Stomach (tissue), 9 donors: ENCODE measurements around the gene GJB1. TPM values are rescaled to one million over a fixed set of nuclear protein-coding genes. Genes with fewer than 3 reads are reported as not detected.
"Not testable (repeated sequence)": the region's sequence is repeated elsewhere in the genome, so short reads cannot be mapped to it uniquely, and the experiment has no call there.

Experiments
- DNase-seq, 2 donors: peaks; one replicate each; pipeline versions ENCODE4 v3.0.0 to v3.0.0-alpha.2; 2013 to 2019
- H3K27ac ChIP-seq, 5 donors: fragments of 200-600 bp in 4 of 5; sonication (generic) in 4 of 5; one replicate each; pipeline ENCODE4 v1.5.1; 2013 to 2019; ENCODE audit warnings: mild to moderate bottlenecking in 1 of 5, moderate library complexity in 1 of 5
- H3K27me3 ChIP-seq, 3 donors: fragments of 200-600 bp; sonication (generic); one replicate each; pipeline ENCODE4 v1.5.1; 2017 to 2019; ENCODE audit warnings: mixed run types in 1 of 3
- H3K36me3 ChIP-seq, 4 donors: fragments of 200-600 bp; sonication (generic); 1 replicate in 3 of 4; 2 replicates in 1 of 4; pipeline ENCODE4 v1.5.1; 2016 to 2019
- H3K4me1 ChIP-seq, 4 donors: fragments of 200-600 bp; sonication (generic); one replicate each; pipeline ENCODE4 v1.5.1; 2016 to 2019
- H3K4me3 ChIP-seq, 4 donors: fragments of 200-600 bp; sonication (generic) in 3 of 4; one replicate each; pipeline ENCODE4 v1.5.1; 2016 to 2019; ENCODE audit warnings: mild to moderate bottlenecking in 1 of 4
- H3K9me3 ChIP-seq, 4 donors: fragments of 200-600 bp; sonication (generic); one replicate each; pipeline ENCODE4 v1.5.1; 2016 to 2019
- CTCF ChIP-seq, 7 experiments: fragments of 450-650 bp in 4 of 7; fragments of 200-600 bp in 3 of 7; sonication (generic) in 3 of 7; IDR thresholded peaks; one replicate each; pipeline ENCODE4 v1.5.1; 2016 to 2019; ENCODE audit warnings: antibody characterized with exemption in 7 of 7, control low read depth in 2 of 7, mild to moderate bottlenecking in 1 of 7
- EP300 ChIP-seq: sonication (generic); formaldehyde crosslinking; IDR thresholded peaks from one replicate; pipeline ENCODE4 v1.6.1; 2017; ENCODE audit warnings: antibody characterized with exemption
- POLR2A ChIP-seq, 4 donors: fragments of 450-650 bp; IDR thresholded peaks; one replicate each; pipeline ENCODE4 v1.6.1; 2016; ENCODE audit warnings: antibody characterized with exemption in 4 of 4, control low read depth in 2 of 4, mild to moderate bottlenecking in 1 of 4, moderate library complexity in 1 of 4
- POLR2AphosphoS5 ChIP-seq, 3 donors: sonication (generic); formaldehyde crosslinking; IDR thresholded peaks; one replicate each; pipeline ENCODE4 v1.6.1; 2016; ENCODE audit warnings: antibody characterized with exemption in 3 of 3
- WGBS, 5 donors: extraction: QIAGEN DNeasy Blood & Tissue Kit in 3 of 5; methylation state at CpG; one replicate each; pipeline versions ENCODE4 v1.1.5 to v1.1.7; 2013 to 2018; 5-methylcytosine and 5-hydroxymethylcytosine counted together
- intact Hi-C: fragments of 100-400 bp; cut with DNase I; formaldehyde crosslinking; loops from one replicate; pipeline ENCODE4 v1.15.1; 2023; ENCODE audit warnings: low total_unique reads
- polyA plus RNA-seq, 3 donors: library from polyadenylated mRNA; stranded (reverse); fragments of 200-250 nt; gene quantifications; one replicate each; pipeline ENCODE4 v1.2.3, GENCODE V29; 2013
- total RNA-seq, 5 donors: library from RNA; depleted of rRNA; stranded (reverse); fragments of >200 nt; gene quantifications; one replicate each; pipeline versions ENCODE4 v1.1.0 to v1.2.3, GENCODE V29; 2014 to 2016
- donor health status: healthy with polysubstance abuse.
- donor health status: Bipolar disorder and iron deficiency.
- donor health status: healthy.

The GJB1 gene
- total and polyA plus RNA-seq, 8 donors = 6.6 to 39.7 (median 7.7) TPM; not detected in 2

DNA sequence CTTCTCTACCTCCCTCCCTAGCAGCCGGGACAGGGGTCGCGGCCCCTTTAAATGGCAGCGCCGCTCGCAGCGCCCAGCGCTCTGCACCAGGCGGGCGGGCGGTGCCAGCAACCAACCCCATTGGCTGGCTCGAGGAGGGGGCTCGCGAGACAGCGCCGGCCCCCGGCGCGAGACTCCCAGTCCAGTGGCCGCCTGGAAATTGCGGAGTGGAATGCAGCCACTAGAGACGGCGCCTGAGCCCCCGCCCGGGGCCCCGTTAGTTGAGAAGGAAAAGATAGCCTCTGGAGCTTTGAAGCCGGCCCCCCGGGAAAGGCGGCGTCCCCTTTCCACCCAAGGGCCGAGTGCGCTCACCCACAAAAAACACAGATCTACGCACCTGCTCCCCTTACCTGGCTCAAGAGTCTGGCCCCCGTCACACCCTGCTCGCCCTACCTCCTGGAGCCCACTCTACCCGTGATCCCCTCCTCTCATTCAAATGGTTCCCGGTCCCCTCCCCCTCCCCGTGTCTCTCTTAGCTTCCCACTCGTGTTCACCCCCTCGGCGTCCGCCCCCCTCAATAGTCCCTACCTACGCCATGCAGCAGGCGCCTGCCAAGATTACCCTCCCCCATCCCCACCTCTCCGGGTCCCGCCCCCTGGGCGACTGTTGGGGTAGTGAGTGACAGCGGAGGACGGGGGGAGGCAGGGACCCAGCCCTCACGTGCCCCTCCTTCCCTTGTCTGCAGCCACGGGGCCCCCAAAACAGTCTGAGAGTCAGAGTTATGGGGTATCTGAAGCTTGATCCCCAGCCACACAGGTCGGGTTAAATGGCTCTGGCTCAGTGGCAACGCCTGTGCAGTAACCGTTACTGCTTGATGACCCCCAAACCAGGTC, 31.3 kb downstream of the GJB1 start, which contains the start of gene ZMYM3:
Gene ZMYM3, minus strand, starts transcription at position 49 of the 872 bp plus-strand sequence. CDS start 885 bp downstream, outside the sequence.
- no peak for TF ChIP-seq EP300
- no peak for TF ChIP-seq CTCF (IDR thresholded peaks at IDR 0.05)
- peak in 2 of 3 donors; percentile 31 to 41 for TF ChIP-seq POLR2AphosphoS5 (IDR thresholded peaks at IDR 0.05)
- peak within 1 kb of the TSS; percentile 75 to 87 (median 85) for H3K27ac ChIP-seq
- H3K27me3 ChIP-seq = no peaks in the 10 kb centered on the region
- intact Hi-C loops = no loop called here
- no peaks in the 10 kb centered on the region for H3K9me3 ChIP-seq
- peaks cover 0 to 28% (median 17%) of the 10 kb centered on the region in 4 donors for H3K4me1 ChIP-seq
- peak; percentile 86 to 96 for DNase-seq
- H3K36me3 ChIP-seq = peaks cover 0 to 16% (median 14%) of the 10 kb centered on the region in 4 donors
- 0 to 38% (median 4%) methylated on average over 25 to 52 of the region's 54 CpGs for WGBS, 5 donors
- H3K4me3 ChIP-seq = peak within 1 kb of the TSS; percentile 60 to 77 (median 65)

GRCh38 chrX:71256051-71256450, 33.0 kb downstream of the GJB1 start:
- H3K27ac ChIP-seq = peak overlapping the region in 2 of 5 donors; percentile 87
- no peaks in the 10 kb centered on the region for H3K27me3 ChIP-seq
- H3K4me3 ChIP-seq = no peak overlapping the region
- H3K4me1 ChIP-seq = peaks cover 0 to 28% (median 17%) of the 10 kb centered on the region in 4 donors
- TF ChIP-seq EP300 (no peak), POLR2A (IDR thresholded peaks at IDR 0.05) (no peak), CTCF (IDR thresholded peaks at IDR 0.05) (no peak), POLR2AphosphoS5 (IDR thresholded peaks at IDR 0.05) (no peak)
- no peaks in the 10 kb centered on the region for H3K36me3 ChIP-seq
- intact Hi-C loops = no loop called here
- WGBS, 5 donors = 62 to 78% (median 69%) methylated on average over 6 of the region's 6 CpGs
- no peaks in the 10 kb centered on the region for H3K9me3 ChIP-seq
- no peak for DNase-seq

DNA sequence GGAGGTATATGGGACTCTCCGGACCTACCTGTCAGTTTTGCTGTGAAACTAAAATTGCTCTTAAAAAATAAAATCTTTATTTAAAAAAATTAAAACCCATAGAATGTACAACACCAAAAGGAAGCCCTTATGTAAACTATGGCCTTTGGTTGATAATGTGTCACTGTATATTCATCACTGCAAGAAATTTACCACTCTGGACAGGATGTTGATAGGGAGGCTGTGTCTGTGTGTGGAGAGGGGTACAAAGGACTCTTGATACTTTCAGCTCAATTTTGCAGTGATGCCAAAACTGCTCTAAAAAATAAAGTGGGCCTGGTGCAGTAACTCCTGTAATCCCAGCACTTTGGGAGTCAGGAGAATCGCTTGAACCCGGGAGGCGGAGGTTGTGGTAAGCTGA, 33.8 kb downstream of the GJB1 start:
- 83 to 97% (median 92%) methylated on average over 4 of the region's 4 CpGs for WGBS, 5 donors
- Histone ChIP-seq H3K27ac (no peak overlapping the region), H3K4me3 (no peak overlapping the region), H3K27me3 (no peaks in the 10 kb centered on the region), H3K36me3 (no peaks in the 10 kb centered on the region), H3K4me1 (peaks cover 0 to 20% (median 13%) of the 10 kb centered on the region in 4 donors), H3K9me3 (no peaks in the 10 kb centered on the region)
- DNase-seq = no peak
- intact Hi-C loops = no loop called here
- TF ChIP-seq EP300 (no peak), CTCF (IDR thresholded peaks at IDR 0.05) (no peak), POLR2AphosphoS5 (IDR thresholded peaks at IDR 0.05) (no peak), POLR2A (IDR thresholded peaks at IDR 0.05) (no peak)

DNA sequence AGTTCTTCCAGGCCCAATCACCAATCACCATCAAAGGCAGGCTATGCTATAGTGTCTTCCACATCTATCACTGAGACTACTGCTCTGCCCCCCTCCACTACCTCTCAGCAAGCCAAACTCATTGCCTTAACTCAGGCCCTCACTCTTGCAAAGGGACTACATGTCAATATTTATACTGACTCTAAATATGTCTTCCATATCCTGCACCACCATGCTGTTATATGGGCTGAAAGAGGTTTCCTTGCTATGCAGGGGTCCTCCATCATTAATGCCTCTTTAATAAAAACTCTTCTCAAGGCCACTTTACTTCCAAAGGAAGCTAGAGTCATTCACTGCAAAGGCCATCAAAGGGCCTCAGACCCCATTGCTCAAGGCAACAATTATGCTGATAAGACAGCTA, 45.6 kb downstream of the GJB1 start:
- H3K4me3 ChIP-seq, intact Hi-C loops, H3K27ac ChIP-seq, H3K27me3 ChIP-seq, H3K36me3 ChIP-seq, H3K4me1 ChIP-seq, DNase-seq: not testable (repeated sequence)
- H3K9me3 ChIP-seq = peaks cover 0 to 25% (median 8%) of the 10 kb centered on the region in 4 donors
